Measurements from ENCODE around the gene CHKA.
"Not testable (repeated sequence)": the region's sequence is repeated elsewhere in the genome, so short reads cannot be mapped to it uniquely, and the experiment has no call there.

Gene CHKA

DNA sequence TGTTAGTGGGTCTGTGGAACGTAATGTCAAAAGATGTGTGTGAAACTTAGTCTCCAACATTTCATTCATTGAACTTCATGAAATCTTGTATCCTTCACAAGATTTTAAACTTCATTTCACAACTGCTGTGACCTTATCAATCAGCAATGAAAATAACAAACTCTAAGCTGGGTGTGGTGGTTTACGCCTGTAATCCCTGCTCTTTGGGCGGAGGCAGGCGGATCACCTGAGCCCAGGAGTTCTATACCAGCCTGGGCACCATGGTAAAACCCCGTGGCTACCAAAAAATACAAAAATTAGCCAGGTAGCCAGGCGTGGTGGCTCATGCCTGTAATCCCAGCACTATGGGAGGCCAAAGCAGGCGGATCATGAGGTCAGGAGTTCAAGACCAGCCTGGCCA, 5.1 kb downstream of the CHKA start:
- DNase-seq (ENCODE audit: low read depth in 1 of 2, low spot score in 1 of 2) = no peak

DNA sequence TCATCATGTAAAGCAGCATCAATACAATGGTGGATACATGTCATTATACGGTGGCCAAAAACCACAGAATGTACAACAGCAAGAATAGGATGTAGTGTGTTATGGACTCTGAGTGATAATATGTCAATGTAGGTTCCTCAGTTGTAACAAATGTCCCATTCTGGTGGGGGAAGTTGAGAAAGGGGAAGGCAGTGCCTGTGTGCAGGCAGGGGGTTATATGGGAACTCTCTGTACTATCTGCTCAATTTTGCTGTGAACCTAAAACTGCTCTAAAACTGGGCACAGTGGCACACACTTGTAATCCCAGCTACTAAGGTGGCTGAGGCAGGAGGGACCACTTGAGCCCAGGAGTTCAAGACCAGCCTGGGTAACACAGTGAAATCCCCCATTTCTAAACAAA, 5.9 kb downstream of the CHKA start:
- no peak for DNase-seq (ENCODE audit: low read depth in 1 of 2, low spot score in 1 of 2)

DNA sequence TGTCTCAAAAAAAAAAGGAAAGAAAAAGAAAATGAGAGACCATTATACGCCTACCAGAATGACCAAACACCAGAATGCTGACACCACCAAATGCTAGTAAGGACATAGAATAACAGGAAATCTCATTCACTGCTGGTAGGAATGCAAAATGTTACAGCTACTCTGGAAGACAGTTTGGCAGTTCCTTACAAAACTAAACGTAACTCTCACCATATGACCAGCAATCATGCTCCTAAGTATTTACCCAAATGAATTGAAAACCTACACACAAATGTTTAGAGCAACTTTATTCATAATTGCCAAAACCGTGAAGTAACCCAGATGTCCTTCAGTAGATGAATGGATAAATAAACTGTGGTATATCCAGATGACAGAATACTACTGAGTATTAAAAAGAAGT, 7.2 kb downstream of the CHKA start:
- no peak for DNase-seq (ENCODE audit: low read depth in 1 of 2, low spot score in 1 of 2)

DNA sequence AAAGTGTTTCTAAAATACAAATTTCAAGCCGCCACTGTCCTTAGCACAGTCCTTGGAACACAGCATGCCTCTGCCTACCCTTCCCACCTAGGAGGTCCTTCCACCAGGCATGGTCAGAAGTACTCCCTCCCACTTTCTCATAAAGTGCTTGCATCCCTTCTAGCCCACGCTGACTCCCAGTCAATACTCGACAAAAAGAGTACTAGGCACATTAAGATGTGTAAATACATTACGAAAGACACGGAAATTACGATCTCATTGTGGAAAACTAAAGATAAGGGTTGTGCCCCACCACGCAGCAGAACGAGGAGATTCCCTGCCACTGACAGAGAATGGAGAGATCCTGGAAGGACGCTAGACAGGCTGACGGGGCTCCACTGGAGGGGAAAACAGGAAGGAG, 13.5 kb downstream of the CHKA start:
- no peak for DNase-seq (ENCODE audit: low read depth in 1 of 2, low spot score in 1 of 2)

DNA sequence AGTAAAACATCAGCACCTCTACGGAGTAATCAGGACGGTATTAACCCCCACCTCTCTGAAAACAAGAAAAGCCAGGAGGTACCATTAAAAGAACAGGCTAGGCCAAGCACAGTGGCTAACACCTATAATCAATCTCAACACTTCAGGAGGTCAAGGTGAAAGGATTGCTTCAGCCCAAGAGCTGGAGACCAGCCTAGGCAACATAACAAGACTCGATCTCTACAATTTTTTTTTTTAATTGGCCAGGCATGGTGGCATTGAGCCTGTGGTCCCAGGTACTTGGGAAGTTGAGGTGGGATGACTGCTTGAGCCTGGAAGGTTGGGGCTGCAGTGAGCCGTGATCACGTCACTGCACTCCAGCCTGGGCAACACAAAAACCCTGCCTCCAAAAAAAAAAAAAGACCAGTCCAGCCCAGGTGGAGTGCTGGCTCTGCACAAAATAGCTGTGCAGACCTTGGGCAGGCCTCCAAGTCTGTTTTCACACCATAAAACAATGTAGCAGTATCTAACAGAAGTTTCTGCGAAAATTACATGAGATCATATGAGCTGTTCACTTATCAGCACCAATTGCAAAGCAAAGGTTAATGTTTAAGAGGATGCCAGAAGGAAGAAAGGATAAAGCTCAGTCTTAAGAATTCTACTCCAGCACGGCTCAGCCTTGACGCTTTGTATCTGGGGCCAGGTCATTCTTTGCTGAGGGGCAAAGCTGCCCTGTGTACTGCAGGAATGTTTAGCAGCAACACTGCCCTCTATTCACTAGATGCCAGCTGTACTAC, 14.8 kb downstream of the CHKA start:
- no peak for DNase-seq (ENCODE audit: low read depth in 1 of 2, low spot score in 1 of 2)

DNA sequence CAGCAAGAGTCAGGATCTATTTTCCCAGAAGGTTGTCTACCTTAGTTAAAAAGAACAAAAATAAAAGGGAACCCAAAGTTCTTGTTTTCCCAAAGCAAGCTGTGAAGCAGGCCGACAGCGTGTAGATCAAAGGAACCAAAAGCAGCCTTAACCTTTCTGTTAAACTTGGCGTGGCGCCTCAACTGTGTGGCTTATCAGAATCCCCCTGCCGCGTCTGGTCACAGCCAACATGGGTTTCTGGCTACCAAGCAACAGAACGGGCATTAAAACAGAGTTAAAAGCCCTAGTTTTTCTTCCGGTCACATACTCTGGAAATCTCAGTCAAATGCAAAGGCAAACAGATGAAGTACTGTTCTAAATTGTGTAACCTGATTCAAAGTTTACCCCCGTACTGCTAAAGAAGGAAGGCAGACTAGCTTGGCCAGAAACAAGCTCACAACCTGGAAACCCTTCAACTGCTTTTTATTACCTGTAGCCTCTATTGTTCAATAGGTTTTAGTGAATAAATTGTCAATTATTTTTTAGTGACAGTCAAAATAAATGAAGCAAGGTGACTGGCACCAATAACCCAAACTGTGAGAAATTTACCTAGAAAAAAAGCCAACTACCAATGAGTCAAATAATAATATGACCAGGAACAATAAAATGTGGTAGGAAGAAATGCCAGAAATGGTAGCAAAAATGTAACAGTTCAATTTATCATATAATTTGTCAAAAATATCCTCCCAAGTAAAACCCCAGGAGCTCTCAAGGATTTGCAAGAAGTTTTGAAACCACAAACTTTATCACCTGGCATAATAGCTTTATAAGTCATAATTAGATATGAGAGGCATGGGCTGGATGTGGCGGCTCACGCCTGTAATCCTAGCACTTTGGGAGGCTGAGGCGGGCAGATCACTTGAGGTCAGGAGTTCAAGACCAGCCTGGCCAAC, 21.4 kb downstream of the CHKA start:
- DNase-seq (ENCODE audit: low read depth in 1 of 2, low spot score in 1 of 2) = no peak

DNA sequence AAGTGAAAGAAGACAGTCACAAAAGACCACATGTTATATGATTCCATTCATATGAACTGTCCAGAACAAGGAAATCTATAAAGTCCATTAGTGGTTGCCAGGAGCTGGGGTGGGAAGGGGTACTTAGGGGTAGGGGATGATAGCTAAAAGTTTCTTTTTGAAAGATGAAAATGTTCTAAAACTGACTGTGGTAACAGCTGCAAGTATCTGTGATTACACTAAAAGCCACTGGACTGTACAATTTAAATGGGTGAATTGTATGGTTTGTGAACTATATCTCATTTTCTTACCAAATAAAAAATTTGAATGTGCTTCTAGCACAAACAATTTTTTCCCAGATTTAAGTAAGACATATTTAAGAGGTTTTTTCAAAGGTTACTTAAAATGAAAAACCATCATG, 22.1 kb downstream of the CHKA start:
- no peak for DNase-seq (ENCODE audit: low read depth in 1 of 2, low spot score in 1 of 2)

DNA sequence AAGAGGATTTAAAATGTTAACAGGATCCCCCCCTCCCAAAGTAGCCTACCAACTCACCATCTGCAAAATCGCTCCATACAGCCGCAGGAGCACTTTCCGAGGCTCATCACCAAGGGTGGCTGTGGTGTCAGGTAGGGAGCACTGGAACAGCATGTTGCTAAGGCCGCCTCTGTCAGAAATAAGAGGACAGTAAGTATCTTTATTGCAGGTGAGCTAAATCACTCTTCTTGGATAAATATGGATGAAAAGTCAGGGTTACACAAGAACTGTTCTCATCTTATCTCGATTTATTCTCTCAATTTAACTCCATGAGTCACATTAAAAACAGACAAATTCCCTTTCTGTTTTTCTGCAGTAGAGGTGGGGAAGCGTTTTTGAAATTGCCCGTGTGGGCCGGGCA, 24.2 kb downstream of the CHKA start:
- no peak for DNase-seq (ENCODE audit: low read depth in 1 of 2, low spot score in 1 of 2)

DNA sequence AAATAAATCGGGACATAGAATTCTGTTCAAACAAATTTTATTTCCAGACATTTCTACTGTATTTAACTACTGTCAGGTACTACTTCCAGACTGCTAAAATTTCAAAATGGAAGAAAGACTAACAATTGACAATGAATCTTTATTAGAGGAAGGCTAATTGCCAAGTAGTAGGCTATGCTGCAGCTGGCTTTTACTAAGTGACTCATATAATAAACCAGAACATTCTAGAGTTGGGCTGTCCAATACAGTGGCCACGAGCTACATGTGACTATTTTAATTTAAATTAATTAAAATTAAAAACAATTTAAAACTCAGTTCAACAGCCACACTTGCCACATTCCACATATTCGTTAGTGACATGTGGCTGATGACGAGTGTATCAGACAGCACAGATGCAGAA, 27.6 kb downstream of the CHKA start:
- DNase-seq (ENCODE audit: low read depth in 1 of 2, low spot score in 1 of 2) = no peak

DNA sequence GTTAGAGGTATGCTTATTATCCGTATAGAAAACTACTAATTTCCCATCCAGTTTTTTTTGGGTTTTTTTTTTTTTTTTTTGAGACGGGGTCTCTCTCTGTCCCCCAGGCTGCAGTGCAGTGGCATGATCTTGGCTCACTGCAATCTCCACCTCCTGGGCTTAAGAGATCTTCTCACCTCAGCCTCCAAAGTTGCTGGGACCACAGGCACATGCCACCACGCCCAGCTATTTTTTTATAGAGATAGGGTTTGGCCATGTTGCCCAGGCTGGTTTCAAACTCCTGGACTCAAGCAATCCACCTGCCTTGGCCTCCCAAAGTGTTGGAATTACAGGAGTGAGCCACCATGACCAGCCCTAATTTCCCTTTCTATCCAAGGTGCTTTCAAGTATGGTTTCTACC, 28.2 kb downstream of the CHKA start:
- not testable (repeated sequence) for DNase-seq (ENCODE audit: low read depth in 1 of 2, low spot score in 1 of 2)

DNA sequence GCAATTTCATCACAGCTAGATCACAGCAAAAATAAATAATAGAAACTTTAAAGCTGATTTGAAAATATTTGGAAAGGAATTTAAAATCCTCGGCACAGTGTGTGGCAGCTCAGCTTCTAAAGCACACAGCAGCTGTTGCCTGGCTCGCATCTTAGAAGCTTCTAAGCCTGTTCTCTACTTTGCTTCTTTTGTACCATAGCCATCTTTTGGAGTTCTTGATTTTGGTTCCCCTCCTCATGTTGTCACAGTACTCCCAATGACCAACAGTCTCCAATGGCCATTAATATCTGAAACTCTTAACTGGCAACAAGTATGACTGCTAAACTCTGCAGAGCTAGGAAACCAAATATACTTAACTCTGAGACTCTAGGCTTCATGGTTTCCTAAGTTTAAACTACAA, 28.8 kb downstream of the CHKA start:
- DNase-seq (ENCODE audit: low read depth in 1 of 2, low spot score in 1 of 2) = no peak

DNA sequence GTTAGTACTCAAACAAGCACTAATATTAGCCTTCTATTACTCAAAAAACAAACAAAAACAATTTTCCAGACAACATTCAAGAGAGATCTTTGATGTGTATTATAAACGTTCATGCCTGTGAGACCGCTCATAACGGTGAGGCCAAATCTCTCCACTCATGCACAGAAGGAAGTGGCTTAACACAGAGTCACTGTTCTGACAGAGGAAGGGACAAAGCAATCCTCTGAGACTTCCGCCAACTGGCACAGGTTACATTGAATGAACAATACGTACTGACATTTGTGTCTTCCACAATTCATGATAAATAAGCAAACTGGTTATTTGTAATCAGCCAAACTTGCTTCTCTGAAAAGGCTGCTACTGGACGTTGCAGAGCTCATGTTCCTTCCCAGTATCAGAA, 30.5 kb downstream of the CHKA start:
- no peak for DNase-seq (ENCODE audit: low read depth in 1 of 2, low spot score in 1 of 2)

DNA sequence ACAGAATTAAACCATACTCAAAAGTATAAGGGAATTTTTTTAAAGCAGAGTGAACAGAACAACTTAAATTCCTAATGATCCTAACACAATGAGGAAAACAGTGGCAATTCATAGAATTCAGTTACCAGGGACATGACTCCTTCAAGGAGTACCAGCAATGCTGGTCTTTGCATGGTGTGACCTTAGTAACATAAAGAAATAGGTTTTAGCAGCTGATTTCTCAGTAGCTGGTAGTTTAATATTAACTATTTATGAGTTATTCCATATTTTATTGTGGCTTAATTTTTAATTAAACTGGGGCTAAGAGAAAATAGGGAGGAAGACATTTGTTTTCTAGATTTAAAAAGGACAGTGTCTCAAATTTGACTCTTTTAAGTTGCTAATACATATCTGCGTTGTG, 30.9 kb downstream of the CHKA start:
- DNase-seq (ENCODE audit: low read depth in 1 of 2, low spot score in 1 of 2) = no peak

DNA sequence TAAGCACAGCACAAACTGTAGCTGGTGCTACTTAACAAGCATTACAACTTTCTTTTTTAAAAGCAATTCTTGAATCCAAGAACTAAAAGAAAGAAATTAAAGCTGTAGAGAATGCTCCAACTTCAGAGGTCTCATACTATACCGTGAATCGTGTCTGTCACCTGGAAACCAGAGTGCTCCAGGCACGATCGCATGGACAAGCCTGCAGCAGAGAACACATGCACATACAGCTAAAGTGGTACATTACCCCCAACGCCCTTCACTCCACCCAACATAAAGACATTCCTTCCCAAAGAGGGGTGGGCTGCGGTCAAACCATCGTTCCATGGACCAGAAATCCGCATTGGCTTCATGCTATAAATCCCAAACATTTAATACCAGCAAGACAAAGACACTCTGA, 31.5 kb downstream of the CHKA start:
- DNase-seq (ENCODE audit: low read depth in 1 of 2, low spot score in 1 of 2) = no peak

DNA sequence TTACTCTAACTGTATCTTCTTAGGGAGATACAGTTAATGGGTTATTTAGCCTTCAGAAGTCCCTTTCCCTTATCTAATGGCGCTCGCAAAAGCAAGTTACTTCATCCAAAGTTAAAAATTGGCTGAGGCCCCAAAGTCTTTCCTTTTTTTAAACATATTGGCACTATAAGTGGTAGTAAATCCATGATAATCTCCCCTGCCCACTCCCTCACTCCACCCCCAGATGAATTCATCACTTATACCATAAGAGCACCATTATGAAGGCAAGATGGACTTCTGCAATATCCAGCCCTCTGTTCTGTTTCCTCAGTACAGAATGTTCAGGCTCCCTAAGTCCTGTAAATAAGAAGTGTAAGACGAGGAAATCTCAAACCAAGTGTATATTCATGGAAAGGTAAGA, 37.7 kb downstream of the CHKA start:
- no peak for DNase-seq (ENCODE audit: low read depth in 1 of 2, low spot score in 1 of 2)

DNA sequence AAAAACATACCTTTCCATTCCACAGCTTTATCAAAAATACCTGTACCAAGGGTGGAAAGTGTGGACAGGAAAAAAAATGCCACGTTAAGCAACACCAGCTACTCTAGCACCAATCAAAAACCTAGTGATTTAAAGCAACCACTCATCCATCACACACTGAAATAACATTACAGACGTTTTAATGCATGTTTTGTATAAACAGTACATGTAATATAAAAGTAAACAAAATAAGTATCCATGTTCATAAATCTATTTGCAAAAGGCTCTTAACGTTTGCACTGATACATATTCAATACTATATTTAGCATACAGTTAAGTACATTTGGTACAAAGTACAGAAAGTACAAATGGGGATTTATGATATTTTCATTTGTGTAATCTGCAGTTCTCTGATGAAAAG, 38.7 kb downstream of the CHKA start:
- DNase-seq (ENCODE audit: low read depth in 1 of 2, low spot score in 1 of 2) = no peak

DNA sequence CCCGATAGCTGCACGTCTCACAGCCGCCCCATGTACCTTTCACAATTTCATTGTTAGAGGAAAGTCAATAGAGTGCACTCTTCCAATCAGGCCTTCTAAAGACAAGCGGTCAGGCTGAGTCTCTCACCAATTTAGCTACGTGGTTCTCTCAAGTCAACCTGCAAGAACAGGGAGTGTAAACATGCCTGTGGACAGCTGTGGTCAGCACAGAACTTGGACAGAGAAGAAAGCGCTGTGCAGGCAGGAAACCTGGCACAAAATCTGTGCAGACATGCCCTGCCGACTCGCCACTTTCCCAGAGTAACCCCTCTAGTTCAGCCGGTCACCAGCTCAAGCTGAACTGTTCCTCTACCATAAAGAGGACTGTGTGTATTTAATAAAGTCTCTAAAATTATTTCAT, 39.5 kb downstream of the CHKA start:
- no peak for DNase-seq (ENCODE audit: low read depth in 1 of 2, low spot score in 1 of 2)

DNA sequence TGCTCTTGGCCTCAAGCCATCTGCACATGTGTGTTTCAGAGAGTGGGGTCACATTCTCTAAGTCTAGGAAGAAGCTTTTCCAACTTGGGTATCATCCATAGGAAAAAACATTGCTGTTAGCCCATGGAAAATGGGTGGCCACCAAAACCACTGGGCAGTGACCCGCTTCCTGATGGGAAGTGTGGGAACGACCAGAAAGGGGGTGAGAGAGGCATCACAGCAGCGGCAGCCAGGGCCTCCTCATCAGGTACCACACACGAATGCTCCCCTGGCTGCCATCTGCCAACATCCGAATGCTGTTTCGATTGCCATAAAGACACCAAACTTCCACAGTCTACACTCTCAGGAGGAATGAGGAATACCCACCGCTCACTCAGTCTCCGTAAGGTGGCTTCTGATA, 40.3 kb downstream of the CHKA start:
- no peak for DNase-seq (ENCODE audit: low read depth in 1 of 2, low spot score in 1 of 2)

DNA sequence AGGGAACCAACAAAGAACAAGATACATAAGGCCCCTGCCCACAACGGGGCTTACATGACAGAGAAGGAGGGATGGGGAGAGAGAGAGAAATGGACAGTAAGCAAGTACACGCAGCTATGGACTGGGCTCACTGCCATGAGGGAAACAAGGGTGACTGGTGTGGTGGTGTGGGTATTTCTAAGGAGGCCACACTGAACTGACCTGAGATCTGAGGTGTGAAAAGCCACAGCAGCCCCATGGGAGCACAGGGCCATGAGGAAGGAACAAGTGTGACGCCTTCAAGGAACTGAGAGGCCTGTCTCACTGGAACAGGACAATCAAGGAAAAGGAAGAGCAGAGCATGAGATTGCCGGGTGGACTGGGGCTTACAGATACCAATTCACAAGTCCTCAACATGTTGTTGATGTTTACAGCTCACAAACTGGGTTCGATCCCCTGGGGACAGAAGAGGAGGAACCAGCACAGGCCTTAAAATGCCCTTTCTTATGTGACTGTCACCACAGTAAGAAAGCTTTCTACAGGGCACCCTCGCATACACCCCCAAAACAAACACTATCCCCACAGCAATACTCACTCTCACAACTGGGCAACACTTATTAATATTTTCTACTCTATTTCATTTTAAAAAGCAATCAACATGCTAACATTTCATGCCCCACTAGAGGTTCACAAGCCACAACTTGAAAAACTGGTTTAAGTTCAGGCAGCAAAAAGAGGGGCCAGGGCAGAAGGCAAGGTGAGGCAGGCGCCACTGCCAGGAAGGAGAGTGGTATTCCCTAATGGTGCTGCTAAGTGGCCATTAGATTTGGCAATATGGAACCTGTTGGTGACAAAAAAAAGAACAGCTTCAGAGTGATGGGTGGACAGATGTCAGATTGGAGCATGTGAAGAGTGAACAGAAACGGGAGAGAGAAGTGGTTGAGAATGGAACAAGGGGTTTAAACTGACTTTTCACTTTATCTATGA, 43.3 kb downstream of the CHKA start:
- DNase-seq (ENCODE audit: low read depth in 1 of 2, low spot score in 1 of 2) = no peak

DNA sequence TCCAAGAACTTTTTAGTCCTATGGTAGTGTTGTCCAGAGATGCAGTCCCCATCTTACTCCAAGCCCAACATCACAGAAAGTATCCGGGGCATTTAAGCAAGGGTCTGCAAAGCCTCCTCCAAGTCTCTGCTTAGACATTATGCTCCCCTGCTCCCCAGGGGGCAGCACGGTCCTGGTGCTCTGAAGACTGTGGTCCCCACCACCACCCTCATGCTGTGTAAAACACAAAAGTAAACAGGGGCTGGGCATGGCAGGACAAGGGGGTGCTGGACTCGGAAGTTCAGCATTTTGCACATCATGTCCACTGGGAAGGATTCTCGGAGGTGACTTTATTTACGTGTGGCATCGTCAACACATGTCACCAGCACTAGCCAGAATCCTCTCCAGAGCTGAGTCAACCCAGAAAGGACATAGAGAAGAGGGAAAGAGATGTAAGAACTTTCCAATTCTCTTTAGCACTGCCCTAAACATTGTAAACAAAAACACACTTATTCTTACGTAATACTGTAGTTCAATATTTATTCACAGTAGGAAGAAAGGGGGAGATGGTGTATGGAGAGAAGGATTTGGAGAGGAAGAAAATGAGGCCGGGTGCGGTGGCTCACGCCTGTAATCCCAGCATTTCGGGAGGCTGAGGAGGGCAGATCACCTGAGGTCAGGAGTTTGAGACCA, 44.7 kb downstream of the CHKA start:
- DNase-seq (ENCODE audit: low read depth in 1 of 2, low spot score in 1 of 2) = no peak

Measured in activated CD4-positive, alpha-beta T cell treated with anti-CD3 and anti-CD28 coated beads, Interleukin-2, amount 50 U/mL, for 24 hours (primary cell).